KMS-11 (cell line): ENCODE data around the gene TMEFF2.

ENCODE experiments used
- H2AFZ ChIP-seq: fragments of 200-600 bp; sonication (generic); 2 replicates; pipeline ENCODE4 v1.6.1; 2016; ENCODE audit warnings: antibody characterized with exemption, mixed run types, low read depth
- H3K27ac ChIP-seq: fragments of 200-600 bp; sonication (generic); 2 replicates; pipeline ENCODE4 v1.6.1; 2016; ENCODE audit warnings: mild to moderate bottlenecking, mixed run types
- H3K27me3 ChIP-seq: fragments of 200-600 bp; sonication (generic); 2 replicates; pipeline ENCODE4 v1.6.1; 2017; ENCODE audit warnings: mild to moderate bottlenecking, low read depth, mixed run types, moderate library complexity; ENCODE audit not compliant: insufficient read depth
- H3K36me3 ChIP-seq: fragments of 200-600 bp; sonication (generic); 2 replicates; pipeline ENCODE4 v1.6.1; 2017; ENCODE audit warnings: mild to moderate bottlenecking, mixed run types; ENCODE audit not compliant: insufficient read depth
- H3K4me1 ChIP-seq: fragments of 200-600 bp; sonication (generic); 2 replicates; pipeline ENCODE4 v1.6.1; 2016; ENCODE audit warnings: mild to moderate bottlenecking, low read depth, mixed run types; ENCODE audit not compliant: poor library complexity, severe bottlenecking
- H3K4me2 ChIP-seq: fragments of 200-600 bp; sonication (generic); 2 replicates; pipeline ENCODE4 v1.7.0; 2016; ENCODE audit warnings: mild to moderate bottlenecking, mixed run types
- H3K4me3 ChIP-seq: fragments of 200-600 bp; sonication (generic); IDR thresholded peaks from 2 replicates; pipeline ENCODE4 v1.6.1; 2017; ENCODE audit warnings: low read depth, low read length, mixed read lengths; ENCODE audit not compliant: insufficient read depth
- H3K79me2 ChIP-seq: fragments of 200-600 bp; sonication (generic); 2 replicates; pipeline ENCODE4 v1.6.1; 2016; ENCODE audit warnings: low read depth, mixed run types; ENCODE audit not compliant: insufficient read depth
- H3K9ac ChIP-seq: fragments of 200-600 bp; sonication (generic); 2 replicates; pipeline ENCODE4 v1.6.1; 2016; ENCODE audit warnings: mild to moderate bottlenecking, mixed run types
- H4K20me1 ChIP-seq: fragments of 200-600 bp; sonication (generic); 2 replicates; pipeline ENCODE4 v1.6.1; 2016; ENCODE audit warnings: mild to moderate bottlenecking, mixed run types; ENCODE audit not compliant: insufficient read depth
- TF ChIP-seq, protein P1 (sequence below): fragments of 200-600 bp; sonication (generic); conservative IDR thresholded peaks from 2 replicates; pipeline ENCODE4 v1.6.1; 2017; ENCODE audit warnings: low read depth, mild to moderate bottlenecking, antibody characterized with exemption, low read length, moderate library complexity, mixed read lengths

The TMEFF2 gene

DNA sequence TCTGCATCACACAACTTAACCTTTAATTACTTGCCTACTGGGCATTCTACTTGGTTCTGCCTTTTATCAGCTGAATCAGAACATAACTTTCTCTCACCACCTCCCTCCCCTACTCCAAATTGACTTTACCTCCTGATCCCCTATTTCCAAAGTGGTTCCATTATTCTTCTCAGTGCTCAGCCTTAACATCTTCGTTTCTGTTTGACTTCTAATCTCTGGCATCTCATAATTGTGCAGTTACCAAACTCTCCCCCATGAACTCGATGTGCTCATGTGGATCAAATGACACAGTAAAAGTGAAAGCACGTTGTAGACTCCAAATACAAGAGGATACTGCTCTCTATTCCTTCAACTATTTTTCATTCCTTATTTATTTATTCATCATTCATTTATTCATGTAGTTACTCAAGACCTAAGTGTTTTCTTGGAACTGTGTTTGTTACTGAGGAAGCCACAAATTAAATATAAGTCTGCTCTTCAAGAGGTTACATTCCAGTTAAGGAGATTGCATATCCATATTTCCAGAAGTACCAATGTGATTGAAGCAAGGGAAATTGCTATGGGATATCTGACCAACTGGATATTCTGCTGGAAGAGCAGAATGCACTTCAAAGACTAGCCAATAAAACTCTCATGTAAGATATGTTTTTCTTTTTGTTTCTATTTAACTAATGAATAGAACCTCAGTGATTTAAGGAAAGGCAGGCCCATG lies 158.8 kb downstream of the TMEFF2 start:
- H3K9ac ChIP-seq, result no peak overlapping the region
- H3K4me2 ChIP-seq, result no peak overlapping the region
- TF ChIP-seq, protein P1, sequence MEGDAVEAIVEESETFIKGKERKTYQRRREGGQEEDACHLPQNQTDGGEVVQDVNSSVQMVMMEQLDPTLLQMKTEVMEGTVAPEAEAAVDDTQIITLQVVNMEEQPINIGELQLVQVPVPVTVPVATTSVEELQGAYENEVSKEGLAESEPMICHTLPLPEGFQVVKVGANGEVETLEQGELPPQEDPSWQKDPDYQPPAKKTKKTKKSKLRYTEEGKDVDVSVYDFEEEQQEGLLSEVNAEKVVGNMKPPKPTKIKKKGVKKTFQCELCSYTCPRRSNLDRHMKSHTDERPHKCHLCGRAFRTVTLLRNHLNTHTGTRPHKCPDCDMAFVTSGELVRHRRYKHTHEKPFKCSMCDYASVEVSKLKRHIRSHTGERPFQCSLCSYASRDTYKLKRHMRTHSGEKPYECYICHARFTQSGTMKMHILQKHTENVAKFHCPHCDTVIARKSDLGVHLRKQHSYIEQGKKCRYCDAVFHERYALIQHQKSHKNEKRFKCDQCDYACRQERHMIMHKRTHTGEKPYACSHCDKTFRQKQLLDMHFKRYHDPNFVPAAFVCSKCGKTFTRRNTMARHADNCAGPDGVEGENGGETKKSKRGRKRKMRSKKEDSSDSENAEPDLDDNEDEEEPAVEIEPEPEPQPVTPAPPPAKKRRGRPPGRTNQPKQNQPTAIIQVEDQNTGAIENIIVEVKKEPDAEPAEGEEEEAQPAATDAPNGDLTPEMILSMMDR, result no peak
- H3K79me2 ChIP-seq, result no peaks in the 10 kb centered on the region
- no peak overlapping the region for H3K27ac ChIP-seq
- H3K36me3 ChIP-seq, result no peaks in the 10 kb centered on the region
- no peaks in the 10 kb centered on the region for H4K20me1 ChIP-seq
- no peaks in the 10 kb centered on the region for H3K4me1 ChIP-seq
- H2AFZ ChIP-seq, result no peak overlapping the region
- H3K4me3 ChIP-seq, result no peak overlapping the region
- H3K27me3 ChIP-seq, result no peaks in the 10 kb centered on the region

GRCh38 chr2:192030856-192031255 lies 163.9 kb downstream of the TMEFF2 start:
- TF ChIP-seq, protein P1, result no peak
- Histone ChIP-seq H2AFZ (no peak overlapping the region), H3K4me3 (no peak overlapping the region), H3K79me2 (no peaks in the 10 kb centered on the region), H3K9ac (no peak overlapping the region), H3K4me2 (no peak overlapping the region), H3K36me3 (no peaks in the 10 kb centered on the region), H3K27me3 (no peaks in the 10 kb centered on the region), H3K27ac (no peak overlapping the region), H4K20me1 (no peaks in the 10 kb centered on the region), H3K4me1 (no peaks in the 10 kb centered on the region)

DNA sequence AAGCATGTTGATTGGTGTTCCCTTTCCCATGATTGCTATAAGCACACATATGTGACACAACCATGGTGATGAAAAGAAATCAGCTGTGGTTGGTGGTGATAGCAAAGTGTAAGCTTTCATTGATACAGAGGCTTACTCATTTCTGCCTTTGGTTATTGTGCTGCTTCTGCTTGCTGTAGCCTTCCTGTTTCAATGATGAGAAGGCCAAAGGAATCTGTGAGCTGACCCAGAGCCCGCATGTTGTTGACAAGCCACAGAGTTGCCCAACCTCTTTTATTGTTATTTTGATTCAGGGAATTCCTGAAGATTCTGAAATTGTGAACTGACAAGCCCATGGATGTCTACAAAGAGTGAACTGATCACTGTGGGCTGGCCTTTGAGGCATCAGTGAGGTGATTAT lies 164.4 kb downstream of the TMEFF2 start:
- no peak overlapping the region for H3K9ac ChIP-seq
- H3K27ac ChIP-seq, result no peak overlapping the region
- no peak overlapping the region for H3K4me3 ChIP-seq
- H3K79me2 ChIP-seq, result no peaks in the 10 kb centered on the region
- no peak overlapping the region for H2AFZ ChIP-seq
- no peak overlapping the region for H3K4me2 ChIP-seq
- TF ChIP-seq, protein P1, result no peak
- no peaks in the 10 kb centered on the region for H3K36me3 ChIP-seq
- no peaks in the 10 kb centered on the region for H3K4me1 ChIP-seq
- H4K20me1 ChIP-seq, result no peaks in the 10 kb centered on the region
- H3K27me3 ChIP-seq, result no peaks in the 10 kb centered on the region

- H3K36me3 ChIP-seq, result no peaks in the 10 kb centered on the region
- no peaks in the 10 kb centered on the region for H3K4me1 ChIP-seq
- no peak overlapping the region for H3K4me3 ChIP-seq
Measured at GRCh38 chr2:192029089-192029488, 165.6 kb downstream of the TMEFF2 start.

More at GRCh38 chr2:192029089-192029488, 165.6 kb downstream of the TMEFF2 start:
- TF ChIP-seq, protein P1, result no peak; the same call in 1 of the 2 replicates
- no peaks in the 10 kb centered on the region for H3K27me3 ChIP-seq
- no peak overlapping the region; the same call in 1 of the 2 replicates for H2AFZ ChIP-seq
- H3K9ac ChIP-seq, result no peak overlapping the region
- H3K4me2 ChIP-seq, result no peak overlapping the region
- H3K79me2 ChIP-seq, result no peaks in the 10 kb centered on the region
- no peaks in the 10 kb centered on the region for H4K20me1 ChIP-seq
- no peak overlapping the region for H3K27ac ChIP-seq
